ENCODE measurements around the gene IFNA6.

IFNA6 gene

GRCh38 chr9:21331676-21332402, 18.8 kb downstream of the IFNA6 start:
- no peak for DNase-seq (ENCODE audit: low read depth in 2 of 2)

GRCh38 chr9:21326526-21327139, 24.1 kb downstream of the IFNA6 start:
- no peak for DNase-seq (ENCODE audit: low read depth in 2 of 2)

GRCh38 chr9:21324047-21324446, 26.6 kb downstream of the IFNA6 start:
- DNase-seq (ENCODE audit: low read depth in 2 of 2), result no peak

- no peak for DNase-seq (ENCODE audit: low read depth in 2 of 2)
These were observed 27.7 kb downstream of the IFNA6 start for GRCh38 chr9:21322911-21323461.

- no peak for DNase-seq (ENCODE audit: low read depth in 2 of 2)
These were observed 30.2 kb downstream of the IFNA6 start for GRCh38 chr9:21320465-21320864.

- DNase-seq (ENCODE audit: low read depth in 2 of 2), result peak in 1 of 2 donors; percentile 9
These were observed 32.4 kb downstream of the IFNA6 start for GRCh38 chr9:21317956-21318923.

- no peak for DNase-seq (ENCODE audit: low read depth in 2 of 2)
These were observed 33.8 kb downstream of the IFNA6 start for GRCh38 chr9:21316860-21317259.

GRCh38 chr9:21316032-21316842, 34.5 kb downstream of the IFNA6 start:
- DNase-seq (ENCODE audit: low read depth in 2 of 2), result no peak

GRCh38 chr9:21314152-21314551, 36.5 kb downstream of the IFNA6 start:
- DNase-seq (ENCODE audit: low read depth in 2 of 2), result no peak

- DNase-seq (ENCODE audit: low read depth in 2 of 2), result no peak
These were observed 38.8 kb downstream of the IFNA6 start for GRCh38 chr9:21311889-21312288.

- DNase-seq (ENCODE audit: low read depth in 2 of 2), result no peak
These were observed 45.5 kb downstream of the IFNA6 start, which contains the start of gene IFNA5 for GRCh38 chr9:21305213-21305612. IFNA5 (minus strand) TSS chr9:21305313; CDS start chr9:21305256, 57 bp downstream.

Measured in stimulated activated CD4-positive, alpha-beta T cell treated with anti-CD3 and anti-CD28 coated beads, Interleukin-1b, Interleukin-23, amount 100 ng/mL, for 4 hours (primary cell).